Bronchial epithelial cell (primary cell): ENCODE data around the gene CFAP299. TPM values are rescaled to one million over a fixed set of nuclear protein-coding genes. Genes with fewer than 3 reads are reported as not detected.
"Not testable (repeated sequence)": the region's sequence is repeated elsewhere in the genome, so short reads cannot be mapped to it uniquely, and the experiment has no call there.

Experiments
- DNase-seq: peaks from one replicate; pipeline ENCODE4 v3.0.0-alpha.2; 2010; ENCODE audit warnings: low read depth
- FAIRE-seq: peaks from 2 replicates; lab custom pipeline; 2011; peaks lifted over from hg19 to GRCh38; lab: Jason Lieb, UNC
- H3K27me3 ChIP-seq: 2 replicates; pipeline ENCODE4 v1.5.1; 2011; ENCODE audit warnings: low read length; ENCODE audit not compliant: control insufficient read depth, insufficient read depth
- H3K36me3 ChIP-seq: 2 replicates; pipeline ENCODE4 v1.5.1; 2011; ENCODE audit warnings: low read length; ENCODE audit not compliant: control insufficient read depth, insufficient read depth
- H3K4me3 ChIP-seq: 2 replicates; pipeline ENCODE4 v1.5.1; 2011; ENCODE audit warnings: mild to moderate bottlenecking, low read depth, low read length, control low read depth
- total RNA-seq: library from RNA; depleted of rRNA; stranded (reverse); fragments of >200 nt; gene quantifications from 2 replicates; pipeline ENCODE4 v1.2.1, GENCODE V29; 2014
- TF ChIP-seq, protein P1 (sequence below): IDR thresholded peaks from 2 replicates; pipeline ENCODE4 v1.5.1; 2011; ENCODE audit warnings: mild to moderate bottlenecking, moderate library complexity, low read length, control low read depth, inconsistent platforms; ENCODE audit not compliant: insufficient read depth, severe bottlenecking

CFAP299 gene
- total RNA-seq, 1 donor from 2014 or later = 0.26 TPM

- no peak for FAIRE-seq
- TF ChIP-seq, protein P1, sequence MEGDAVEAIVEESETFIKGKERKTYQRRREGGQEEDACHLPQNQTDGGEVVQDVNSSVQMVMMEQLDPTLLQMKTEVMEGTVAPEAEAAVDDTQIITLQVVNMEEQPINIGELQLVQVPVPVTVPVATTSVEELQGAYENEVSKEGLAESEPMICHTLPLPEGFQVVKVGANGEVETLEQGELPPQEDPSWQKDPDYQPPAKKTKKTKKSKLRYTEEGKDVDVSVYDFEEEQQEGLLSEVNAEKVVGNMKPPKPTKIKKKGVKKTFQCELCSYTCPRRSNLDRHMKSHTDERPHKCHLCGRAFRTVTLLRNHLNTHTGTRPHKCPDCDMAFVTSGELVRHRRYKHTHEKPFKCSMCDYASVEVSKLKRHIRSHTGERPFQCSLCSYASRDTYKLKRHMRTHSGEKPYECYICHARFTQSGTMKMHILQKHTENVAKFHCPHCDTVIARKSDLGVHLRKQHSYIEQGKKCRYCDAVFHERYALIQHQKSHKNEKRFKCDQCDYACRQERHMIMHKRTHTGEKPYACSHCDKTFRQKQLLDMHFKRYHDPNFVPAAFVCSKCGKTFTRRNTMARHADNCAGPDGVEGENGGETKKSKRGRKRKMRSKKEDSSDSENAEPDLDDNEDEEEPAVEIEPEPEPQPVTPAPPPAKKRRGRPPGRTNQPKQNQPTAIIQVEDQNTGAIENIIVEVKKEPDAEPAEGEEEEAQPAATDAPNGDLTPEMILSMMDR = no peak
- Histone ChIP-seq H3K27me3 (no peaks in the 10 kb centered on the region), H3K4me3 (no peak overlapping the region), H3K36me3 (no peaks in the 10 kb centered on the region)
- DNase-seq = peak; percentile 58
These were observed 342.9 kb downstream of the CFAP299 start for GRCh38 chr4:80678413-80678812.

DNA sequence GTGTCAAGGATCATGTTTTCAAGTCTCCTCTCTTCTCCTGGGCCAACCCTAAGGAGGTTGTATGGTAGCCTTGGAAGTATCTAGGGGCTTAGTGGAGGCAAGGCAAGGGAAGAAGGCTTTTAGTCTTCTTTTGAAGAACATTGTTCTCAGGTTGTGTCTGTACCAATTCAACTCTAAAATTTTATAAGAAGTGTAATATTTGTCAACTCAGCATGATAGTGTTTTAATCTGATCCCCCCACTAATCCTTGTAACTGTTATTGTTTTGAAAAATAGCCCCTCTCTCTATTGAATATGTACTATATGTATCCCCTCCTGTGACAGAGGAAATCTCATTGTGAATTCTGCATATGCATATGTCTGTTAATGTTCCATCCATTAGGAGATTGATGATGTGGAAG is 345.4 kb downstream of the CFAP299 start:
- Histone ChIP-seq H3K4me3 (no peak overlapping the region), H3K36me3 (no peaks in the 10 kb centered on the region), H3K27me3 (no peaks in the 10 kb centered on the region)
- TF ChIP-seq, protein P1 = no peak
- DNase-seq (no peak), FAIRE-seq (no peak)

- TF ChIP-seq, protein P1 = no peak
- Histone ChIP-seq H3K36me3 (no peaks in the 10 kb centered on the region), H3K4me3 (no peak overlapping the region), H3K27me3 (no peaks in the 10 kb centered on the region)
- DNase-seq = no peak
- FAIRE-seq = no peak
These were observed 349.7 kb downstream of the CFAP299 start for GRCh38 chr4:80685214-80685613.

- not testable (repeated sequence) for H3K36me3 ChIP-seq, FAIRE-seq, H3K4me3 ChIP-seq, DNase-seq, H3K27me3 ChIP-seq
These were observed 352.2 kb downstream of the CFAP299 start for GRCh38 chr4:80687736-80688135.

- TF ChIP-seq, protein P1 = no peak
- peak; percentile 66 for DNase-seq
- no peaks in the 10 kb centered on the region for H3K27me3 ChIP-seq
- no peak overlapping the region for H3K4me3 ChIP-seq
- FAIRE-seq = no peak
- H3K36me3 ChIP-seq = no peaks in the 10 kb centered on the region
These were observed 358.6 kb downstream of the CFAP299 start for GRCh38 chr4:80694171-80694570.

GRCh38 chr4:80705311-80705710 is 369.8 kb downstream of the CFAP299 start:
- H3K27me3 ChIP-seq = no peaks in the 10 kb centered on the region
- no peak overlapping the region for H3K4me3 ChIP-seq
- TF ChIP-seq, protein P1 = no peak
- DNase-seq (no peak), FAIRE-seq (no peak)
- no peaks in the 10 kb centered on the region for H3K36me3 ChIP-seq
